ENCODE measurements around the gene LMBR1.

GRCh38 chr7:156666368-156667109, 226.4 kb downstream of the LMBR1 start:
- no peak for TF ChIP-seq CTCF (IDR thresholded peaks at IDR 0.05; ENCODE audit: poor library complexity)
- no peak for TF ChIP-seq EZH2phosphoT487 (IDR thresholded peaks at IDR 0.05; ENCODE audit: low read depth, severe bottlenecking, unreplicated experiment)
